H9 (cell line): Measurements from ENCODE around the gene GPR137. TPM values are rescaled to one million over a fixed set of nuclear protein-coding genes. Genes with fewer than 3 reads are reported as not detected.

Experiments used
- DNase-seq: peaks from one replicate; pipeline ENCODE4 v3.0.0-alpha.2; 2017
- H2AFZ ChIP-seq: one replicate; pipeline ENCODE4 v1.6.1; 2013; ENCODE audit warnings: mild to moderate bottlenecking, low read length, control low read depth, moderate library complexity
- H2AK5ac ChIP-seq: 2 replicates; pipeline ENCODE4 v1.6.1; 2013; ENCODE audit warnings: low read length, control low read depth, mixed read lengths; ENCODE audit not compliant: insufficient read length
- H2BK120ac ChIP-seq: one replicate; pipeline ENCODE4 v1.6.1; 2013; ENCODE audit warnings: low read depth, mild to moderate bottlenecking, low read length, control low read depth, inconsistent platforms; ENCODE audit not compliant: poor library complexity, severe bottlenecking
- H2BK12ac ChIP-seq: 2 replicates; pipeline ENCODE4 v1.6.1; 2013; ENCODE audit warnings: low read length, control low read depth, mixed read lengths, low read depth; ENCODE audit not compliant: insufficient read length
- H2BK15ac ChIP-seq: 2 replicates; pipeline ENCODE4 v1.6.1; 2013; ENCODE audit warnings: low read depth, low read length, control low read depth
- H2BK20ac ChIP-seq: one replicate; pipeline ENCODE4 v1.6.1; 2013; ENCODE audit warnings: low read depth, mild to moderate bottlenecking, low read length, control low read depth, inconsistent platforms; ENCODE audit not compliant: poor library complexity, severe bottlenecking
- H2BK5ac ChIP-seq: 2 replicates; pipeline ENCODE4 v1.6.1; 2013; ENCODE audit warnings: low read length, control low read depth, mixed read lengths; ENCODE audit not compliant: insufficient read length
- H3K14ac ChIP-seq: 2 replicates; pipeline ENCODE4 v1.6.1; 2013; ENCODE audit warnings: low read length, control low read depth; ENCODE audit not compliant: insufficient read depth
- H3K18ac ChIP-seq: 2 replicates; pipeline ENCODE4 v1.6.1; 2013; ENCODE audit warnings: low read depth, mild to moderate bottlenecking, mixed read lengths, low read length, control low read depth; ENCODE audit not compliant: insufficient read length
- H3K23ac ChIP-seq: 2 replicates; pipeline ENCODE4 v1.6.1; 2013; ENCODE audit warnings: low read length, control low read depth, mixed read lengths, low read depth; ENCODE audit not compliant: insufficient read length
- H3K23me2 ChIP-seq: 2 replicates; pipeline ENCODE4 v1.6.1; 2013; ENCODE audit warnings: low read depth, mild to moderate bottlenecking, mixed read lengths, low read length, control low read depth; ENCODE audit not compliant: insufficient read length, poor library complexity, severe bottlenecking
- H3K27ac ChIP-seq: 2 replicates; pipeline ENCODE4 v1.5.1; 2013; ENCODE audit warnings: low read length, control low read depth, mixed read lengths, low read depth; ENCODE audit not compliant: insufficient read length
- H3K27me3 ChIP-seq: 2 replicates; pipeline ENCODE4 v1.6.1; 2013; ENCODE audit warnings: low read length, control low read depth, inconsistent platforms; ENCODE audit not compliant: insufficient read depth
- H3K4ac ChIP-seq: 2 replicates; pipeline ENCODE4 v1.6.1; 2013; ENCODE audit warnings: low read depth, mild to moderate bottlenecking, control low read depth, inconsistent platforms, low read length, moderate library complexity
- H3K4me1 ChIP-seq: 2 replicates; pipeline ENCODE4 v1.6.1; 2013; ENCODE audit warnings: low read length, control low read depth, inconsistent platforms; ENCODE audit not compliant: insufficient read depth
- H3K4me2 ChIP-seq: 2 replicates; pipeline ENCODE4 v1.6.1; 2013; ENCODE audit warnings: low read length, control low read depth, mixed read lengths; ENCODE audit not compliant: insufficient read length, insufficient read depth
- H3K56ac ChIP-seq: 2 replicates; pipeline ENCODE4 v1.6.1; 2013; ENCODE audit warnings: low read depth, mild to moderate bottlenecking, mixed read lengths, low read length, control low read depth; ENCODE audit not compliant: insufficient read length
- H3K79me1 ChIP-seq: 2 replicates; pipeline ENCODE4 v1.6.1; 2013; ENCODE audit warnings: low read depth, mild to moderate bottlenecking, moderate library complexity, low read length, control low read depth, inconsistent platforms; ENCODE audit not compliant: insufficient read depth, poor library complexity, severe bottlenecking
- H3K79me2 ChIP-seq: 2 replicates; pipeline ENCODE4 v1.6.1; 2013; ENCODE audit warnings: low read length, control low read depth, inconsistent platforms; ENCODE audit not compliant: insufficient read depth
- H3K9ac ChIP-seq: 2 replicates; pipeline ENCODE4 v1.6.1; 2013; ENCODE audit warnings: low read length, control low read depth, mixed read lengths; ENCODE audit not compliant: insufficient read length; ENCODE audit errors: extremely low read depth
- H3K9me3 ChIP-seq: one replicate; pipeline ENCODE4 v1.6.1; 2013; ENCODE audit warnings: low read depth, low read length, inconsistent platforms; ENCODE audit not compliant: control insufficient read depth
- H3T11ph ChIP-seq: one replicate; pipeline ENCODE4 v1.6.1; 2013; ENCODE audit warnings: mild to moderate bottlenecking, low read length, control low read depth, inconsistent platforms
- H4K20me1 ChIP-seq: one replicate; pipeline ENCODE4 v1.6.1; 2013; ENCODE audit not compliant: control insufficient read depth, insufficient read length, insufficient read depth
- H4K5ac ChIP-seq: 2 replicates; pipeline ENCODE4 v1.6.1; 2013; ENCODE audit warnings: low read depth, mild to moderate bottlenecking, mixed read lengths, low read length, control low read depth; ENCODE audit not compliant: insufficient read length
- H4K8ac ChIP-seq: replicated peaks from 2 replicates; pipeline ENCODE4 v1.6.1; 2013; ENCODE audit warnings: low read length, control low read depth, mixed read lengths, low read depth; ENCODE audit not compliant: insufficient read length
- H4K91ac ChIP-seq: 2 replicates; pipeline ENCODE4 v1.6.1; 2013; ENCODE audit warnings: low read depth, mild to moderate bottlenecking, moderate library complexity, mixed read lengths, low read length, control low read depth; ENCODE audit not compliant: insufficient read length
- H3K27ac Mint-ChIP-seq, 3 experiments: 2 replicates in 2 of 3; 3 replicates in 1 of 3; pipeline ENCODE4 v1.8.0; 2020 to 2021; ENCODE audit warnings: mixed read lengths in 3 of 3, mild to moderate bottlenecking in 1 of 3, moderate library complexity in 1 of 3
- H3K27me3 Mint-ChIP-seq: 2 replicates; pipeline ENCODE4 v1.8.0; 2021; ENCODE audit warnings: low read depth, mild to moderate bottlenecking, moderate library complexity, mixed read lengths
- H3K36me3 Mint-ChIP-seq, 3 experiments: 2 replicates in 2 of 3; 3 replicates in 1 of 3; pipeline ENCODE4 v1.8.0; 2020 to 2021; ENCODE audit warnings: low read depth in 3 of 3, mixed read lengths in 3 of 3; ENCODE audit not compliant: insufficient read depth in 1 of 3
- H3K4me1 Mint-ChIP-seq, 2 experiments: 2 replicates each; pipeline ENCODE4 v1.8.0; 2020; ENCODE audit warnings: mixed read lengths in 2 of 2
- H3K4me3 Mint-ChIP-seq, 2 experiments: 2 replicates in 1 of 2; 3 replicates in 1 of 2; pipeline ENCODE4 v1.8.0; 2020 to 2021; ENCODE audit warnings: mild to moderate bottlenecking in 2 of 2, mixed read lengths in 2 of 2, moderate library complexity in 1 of 2
- H3K9me3 Mint-ChIP-seq, 2 experiments: 2 replicates in 1 of 2; 3 replicates in 1 of 2; pipeline ENCODE4 v1.8.0; 2020; ENCODE audit warnings: mild to moderate bottlenecking in 2 of 2, mixed read lengths in 2 of 2, moderate library complexity in 1 of 2
- WGBS: extraction: QIAGEN DNeasy Blood & Tissue Kit; methylation state at CpG from one replicate; pipeline ENCODE4 v1.1.7; 2013; ENCODE audit warnings: missing lambda C conversion rate, low lambda C conversion rate, mixed read lengths; ENCODE audit not compliant: insufficient read length; ENCODE audit errors: extremely low coverage; 5-methylcytosine and 5-hydroxymethylcytosine counted together
- total RNA-seq: library from RNA; stranded (reverse); gene quantifications from 2 replicates; pipeline ENCODE4 v1.2.1, GENCODE V29; 2021
- TF ChIP-seq, protein P1 (sequence below): fragments of 200-600 bp; sonication (generic); conservative IDR thresholded peaks from 3 replicates; pipeline ENCODE4 v1.8.0; 2021; ENCODE audit warnings: antibody characterized with exemption, mild to moderate bottlenecking

Gene GPR137
- total RNA-seq, 1 experiment from 2014 or later: 39.6 TPM

DNA sequence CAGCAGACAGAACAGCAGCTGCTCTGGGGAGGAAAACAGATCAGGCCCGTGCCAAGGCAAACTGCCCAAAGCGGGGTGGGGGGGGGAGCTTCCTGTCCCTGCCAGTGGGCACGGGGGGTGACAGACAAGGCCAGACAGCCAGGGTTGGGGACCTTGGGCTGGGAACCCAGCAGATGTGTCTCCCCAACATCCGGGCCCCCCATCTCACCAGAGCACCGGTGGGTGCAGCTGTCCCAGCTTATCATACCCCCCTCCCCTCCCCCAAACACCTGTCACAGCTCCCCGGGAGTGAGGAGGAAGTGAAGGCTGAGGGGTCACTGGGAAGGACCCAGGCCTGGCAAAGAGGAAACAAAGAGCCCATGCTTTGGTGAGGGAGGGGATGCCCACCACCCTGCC, 40.2 kb upstream of the GPR137 start:
- TF ChIP-seq, protein P1, sequence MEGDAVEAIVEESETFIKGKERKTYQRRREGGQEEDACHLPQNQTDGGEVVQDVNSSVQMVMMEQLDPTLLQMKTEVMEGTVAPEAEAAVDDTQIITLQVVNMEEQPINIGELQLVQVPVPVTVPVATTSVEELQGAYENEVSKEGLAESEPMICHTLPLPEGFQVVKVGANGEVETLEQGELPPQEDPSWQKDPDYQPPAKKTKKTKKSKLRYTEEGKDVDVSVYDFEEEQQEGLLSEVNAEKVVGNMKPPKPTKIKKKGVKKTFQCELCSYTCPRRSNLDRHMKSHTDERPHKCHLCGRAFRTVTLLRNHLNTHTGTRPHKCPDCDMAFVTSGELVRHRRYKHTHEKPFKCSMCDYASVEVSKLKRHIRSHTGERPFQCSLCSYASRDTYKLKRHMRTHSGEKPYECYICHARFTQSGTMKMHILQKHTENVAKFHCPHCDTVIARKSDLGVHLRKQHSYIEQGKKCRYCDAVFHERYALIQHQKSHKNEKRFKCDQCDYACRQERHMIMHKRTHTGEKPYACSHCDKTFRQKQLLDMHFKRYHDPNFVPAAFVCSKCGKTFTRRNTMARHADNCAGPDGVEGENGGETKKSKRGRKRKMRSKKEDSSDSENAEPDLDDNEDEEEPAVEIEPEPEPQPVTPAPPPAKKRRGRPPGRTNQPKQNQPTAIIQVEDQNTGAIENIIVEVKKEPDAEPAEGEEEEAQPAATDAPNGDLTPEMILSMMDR: no peak
- H3K18ac ChIP-seq: no peak overlapping the region
- no peak overlapping the region for H2AFZ ChIP-seq
- H4K5ac ChIP-seq: no peak overlapping the region
- H3T11ph ChIP-seq: no peak overlapping the region
- H3K23ac ChIP-seq: no peak overlapping the region
- H3K27ac Mint-ChIP-seq: no peak overlapping the region; a peak in 1 of 7 replicates
- peaks cover 19% of the 10 kb centered on the region for H3K23me2 ChIP-seq
- no peaks in the 10 kb centered on the region for H3K9me3 ChIP-seq
- H2BK20ac ChIP-seq: no peak overlapping the region
- no peak overlapping the region for H4K91ac ChIP-seq
- no peak overlapping the region for H2BK12ac ChIP-seq
- no peak overlapping the region for H3K56ac ChIP-seq
- no peak for DNase-seq
- no peak overlapping the region for H4K8ac ChIP-seq
- H3K79me1 ChIP-seq: no peaks in the 10 kb centered on the region
- H3K27me3 ChIP-seq: no peaks in the 10 kb centered on the region
- no peaks in the 10 kb centered on the region for H4K20me1 ChIP-seq
- peaks cover 9% of the 10 kb centered on the region; the same call in 1 of the 2 replicates for H3K4me1 ChIP-seq
- WGBS: no CpG with 5 or more reads among the region's 6 CpGs
- H2BK15ac ChIP-seq: no peak overlapping the region
- H3K9ac ChIP-seq: peak overlapping the region; percentile 50
- H3K27ac ChIP-seq: no peak overlapping the region
- H3K4ac ChIP-seq: no peak overlapping the region
- H2BK120ac ChIP-seq: no peak overlapping the region
- H3K9me3 Mint-ChIP-seq: no peaks in the 10 kb centered on the region; a peak in 1 of 5 replicates
- H2BK5ac ChIP-seq: no peak overlapping the region
- no peak overlapping the region for H2AK5ac ChIP-seq
- H3K36me3 Mint-ChIP-seq: peaks cover 12 to 22% (median 13%) of the 10 kb centered on the region in 3 experiments; a peak in 6 of 7 replicates
- H3K79me2 ChIP-seq: peaks cover 9% of the 10 kb centered on the region; the same call in 1 of the 2 replicates
- peak overlapping the region; percentile 88 to 94 for H3K4me3 Mint-ChIP-seq
- H3K4me1 Mint-ChIP-seq: peaks cover 38 to 46% of the 10 kb centered on the region in 2 experiments
- no peak overlapping the region for H3K14ac ChIP-seq
- peak overlapping the region; percentile 39 for H3K4me2 ChIP-seq
- H3K27me3 Mint-ChIP-seq: no peaks in the 10 kb centered on the region
